Measurements from ENCODE around the gene MTHFD1.
"Not testable (repeated sequence)": the region's sequence is repeated elsewhere in the genome, so short reads cannot be mapped to it uniquely, and the experiment has no call there.

Gene MTHFD1

GRCh38 chr14:64391113-64391725 is 3.1 kb downstream of the MTHFD1 start:
- CTCF ChIA-PET: interaction anchor here (1.7 to 8.5 kb wide), 3 partner anchors 14 to 39 kb away, joined by 5 to 48 read pairs (median 5); no protein-coding TSS in a partner anchor
- POLR2A ChIA-PET: no interaction called here
- no peak for DNase-seq (ENCODE audit: extremely low spot score)
- no peak for TF ChIP-seq CTCF (IDR thresholded peaks at IDR 0.05; ENCODE audit: control extremely low read depth, extremely low read depth, low read depth, missing control alignments)

GRCh38 chr14:64391986-64392385 is 3.8 kb downstream of the MTHFD1 start:
- POLR2A ChIA-PET: no interaction called here
- no peak for DNase-seq (ENCODE audit: extremely low spot score)
- TF ChIP-seq CTCF (IDR thresholded peaks at IDR 0.05; ENCODE audit: control extremely low read depth, extremely low read depth, low read depth, missing control alignments): no peak
- CTCF ChIA-PET: interaction anchor here (0.9 to 8.5 kb wide), 6 partner anchors 11 to 149 kb away, joined by 3 to 48 read pairs (median 5); partner anchors contain the start of gene HSPA2

- CTCF ChIA-PET: interaction anchor here (0.7 to 8.5 kb wide), 9 partner anchors 11 to 86 kb away, joined by 3 to 48 read pairs (median 5); no protein-coding TSS in a partner anchor
Measured at GRCh38 chr14:64393189-64393726, 5.1 kb downstream of the MTHFD1 start.

GRCh38 chr14:64394423-64394822 is 6.3 kb downstream of the MTHFD1 start:
- ChIA-PET CTCF (interaction anchor here (0.7 to 8.5 kb wide), 7 partner anchors 10 to 116 kb away, joined by 3 to 48 read pairs (median 6); no protein-coding TSS in a partner anchor), POLR2A (interaction anchor here (1.1 kb wide), 1 partner anchor 146 kb away, joined by 3 read pairs; the partner anchor contains the start of gene HSPA2)
- no peak for TF ChIP-seq CTCF (IDR thresholded peaks at IDR 0.05; ENCODE audit: control extremely low read depth, extremely low read depth, low read depth, missing control alignments)
- no peak for DNase-seq (ENCODE audit: extremely low spot score)

More at GRCh38 chr14:64393189-64393726, 5.1 kb downstream of the MTHFD1 start:
- not testable (repeated sequence) for DNase-seq (ENCODE audit: extremely low spot score)
- POLR2A ChIA-PET: interaction anchor here (0.6 to 1.1 kb wide), 2 partner anchors 64 to 147 kb away, joined by 3 read pairs; partner anchors contain the start of gene HSPA2

- POLR2A ChIA-PET: interaction anchor here (0.5 kb wide), 1 partner anchor 677 kb away, joined by 4 read pairs; no protein-coding TSS in a partner anchor
- DNase-seq (ENCODE audit: extremely low spot score): no peak
- TF ChIP-seq CTCF (IDR thresholded peaks at IDR 0.05; ENCODE audit: control extremely low read depth, extremely low read depth, low read depth, missing control alignments): no peak
- CTCF ChIA-PET: interaction anchor here (1.2 to 8.5 kb wide), 4 partner anchors 10 to 116 kb away, joined by 3 to 48 read pairs (median 5); no protein-coding TSS in a partner anchor
Measured at GRCh38 chr14:64394977-64395633, 7.0 kb downstream of the MTHFD1 start.

GRCh38 chr14:64400829-64401459 is 12.8 kb downstream of the MTHFD1 start:
- no peak for TF ChIP-seq CTCF (IDR thresholded peaks at IDR 0.05; ENCODE audit: control extremely low read depth, extremely low read depth, low read depth, missing control alignments)
- ChIA-PET CTCF (interaction anchor here (0.9 to 7.4 kb wide), 5 partner anchors 10 to 110 kb away, joined by 3 to 48 read pairs (median 4); partner anchors contain the start of gene MTHFD1), POLR2A (no interaction called here)
- DNase-seq (ENCODE audit: extremely low spot score): no peak
